Pancreas (tissue), 10 donors: ENCODE results near the gene RASSF4. TPM values are rescaled to one million over a fixed set of nuclear protein-coding genes. Genes with fewer than 3 reads are reported as not detected.

Source experiments
- ATAC-seq, 4 donors: fragments of 200-7000 bp; cut with Tn5 transposase; one replicate each; pipeline versions ENCODE4 v1.8.0 to v1.9.1; 2020; ENCODE audit warnings: mild to moderate bottlenecking in 4 of 4, moderate library complexity in 4 of 4
- DNase-seq, 6 donors: peaks; one replicate each; pipeline ENCODE4 v3.0.0-alpha.2; 2020
- FAIRE-seq: peaks from 2 replicates; lab custom pipeline; 2012; peaks lifted over from hg19 to GRCh38; lab: Jason Lieb, UNC
- H3K27ac ChIP-seq, 4 donors: fragments of 200-600 bp; sonication (generic); 1 replicate in 3 of 4; 2 replicates in 1 of 4; pipeline versions ENCODE4 v1.5.0 to v1.8.0; 2020
- H3K27me3 ChIP-seq, 4 donors: fragments of 200-600 bp; one replicate each; pipeline ENCODE4 v1.8.0; 2021
- H3K36me3 ChIP-seq, 3 donors: fragments of 200-600 bp; sonication (generic) in 1 of 3; one replicate each; pipeline versions ENCODE4 v1.5.0 to v1.8.0; 2020 to 2021
- H3K4me1 ChIP-seq, 3 donors: fragments of 200-600 bp; one replicate each; pipeline ENCODE4 v1.8.0; 2021
- H3K4me3 ChIP-seq, 4 donors: fragments of 200-600 bp; sonication (generic) in 2 of 4; one replicate each; pipeline versions ENCODE4 v1.5.0 to v1.8.0; 2020 to 2021
- H3K9me3 ChIP-seq, 4 donors: fragments of 200-600 bp; one replicate each; pipeline ENCODE4 v1.8.0; 2021
- WGBS, 2 donors: extraction: QIAGEN DNeasy Blood & Tissue Kit; methylation state at CpG; one replicate each; pipeline ENCODE4 v1.1.7; 2013; 5-methylcytosine and 5-hydroxymethylcytosine counted together
- intact Hi-C, 3 donors: fragments of 100-400 bp; cut with DNase I; formaldehyde crosslinking; loops; one replicate each; pipeline versions ENCODE4 v1.11.1 to v1.14.2; 2022
- polyA plus RNA-seq, 2 donors: library from polyadenylated mRNA; stranded (reverse); fragments of 200-250 nt; gene quantifications; one replicate each; pipeline ENCODE4 v1.2.3, GENCODE V29; 2013
- total RNA-seq, 6 donors: library from RNA; stranded (reverse); fragmentation: NEBNext Ultra II Directional in 4 of 6; extraction: Animal tissue kit (Norgen Biotek cat#: 25700) in 4 of 6; gene quantifications; one replicate each; pipeline versions ENCODE4 v1.2.1 to v1.2.4, GENCODE V29; 2021 to 2023
- TF ChIP-seq, protein P1 (sequence below), 4 donors: fragments of 200-600 bp; sonication (generic) in 3 of 4; IDR thresholded peaks; one replicate each; pipeline versions ENCODE4 v1.5.0 to v1.8.0; 2021; ENCODE audit warnings: antibody characterized with exemption in 4 of 4
- donor health status: healthy with polysubstance abuse.
- donor health status: DM: no; HTN: no; CAD: no; lungs with moderate emphysema.
- donor health status: DM: no; HTN: no; CAD: no.
- donor health status: control.
- donor health status: control.
- donor health status: Bipolar disorder and iron deficiency.
- donor health status: DM: yes; HTN: yes; CAD: no.
- donor health status: DM: no; HTN: no; CAD: no.
- donor health status: DM: no; HTN: no; CAD: no.
- donor health status: DM: yes; HTN: yes; CAD: no.

RASSF4 gene
- total and polyA plus RNA-seq, 8 donors: 13.9 to 100 (median 37.8) TPM

DNA sequence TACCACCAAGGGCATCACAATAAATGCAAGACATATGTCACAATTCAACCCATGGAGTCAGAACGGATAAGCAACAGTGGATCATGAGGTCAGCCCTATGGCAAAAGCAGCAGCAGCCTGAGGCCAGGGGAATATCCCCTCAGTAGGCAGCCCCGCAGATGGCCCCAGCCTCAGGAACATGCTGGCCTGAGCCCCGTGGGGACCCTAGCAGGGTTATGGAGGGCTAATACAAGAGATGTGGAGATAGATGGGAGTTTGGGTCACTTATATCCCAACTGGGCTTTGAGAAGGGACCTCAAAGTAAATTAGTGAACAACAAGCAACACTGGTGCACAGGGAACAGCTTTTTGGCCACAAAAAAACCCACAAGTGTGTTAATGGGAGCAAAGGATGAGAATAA, 39.4 kb upstream of the RASSF4 start:
- ATAC-seq (no peak), DNase-seq (no peak), FAIRE-seq (no peak)
- intact Hi-C loops: no loop called here
- Histone ChIP-seq H3K4me1 (no peaks in the 10 kb centered on the region), H3K27ac (no peak overlapping the region), H3K9me3 (no peaks in the 10 kb centered on the region), H3K27me3 (no peaks in the 10 kb centered on the region), H3K4me3 (no peak overlapping the region), H3K36me3 (no peaks in the 10 kb centered on the region)
- 83 to 88% methylated on average over 3 of the region's 3 CpGs for WGBS, 2 donors
- TF ChIP-seq, protein P1, sequence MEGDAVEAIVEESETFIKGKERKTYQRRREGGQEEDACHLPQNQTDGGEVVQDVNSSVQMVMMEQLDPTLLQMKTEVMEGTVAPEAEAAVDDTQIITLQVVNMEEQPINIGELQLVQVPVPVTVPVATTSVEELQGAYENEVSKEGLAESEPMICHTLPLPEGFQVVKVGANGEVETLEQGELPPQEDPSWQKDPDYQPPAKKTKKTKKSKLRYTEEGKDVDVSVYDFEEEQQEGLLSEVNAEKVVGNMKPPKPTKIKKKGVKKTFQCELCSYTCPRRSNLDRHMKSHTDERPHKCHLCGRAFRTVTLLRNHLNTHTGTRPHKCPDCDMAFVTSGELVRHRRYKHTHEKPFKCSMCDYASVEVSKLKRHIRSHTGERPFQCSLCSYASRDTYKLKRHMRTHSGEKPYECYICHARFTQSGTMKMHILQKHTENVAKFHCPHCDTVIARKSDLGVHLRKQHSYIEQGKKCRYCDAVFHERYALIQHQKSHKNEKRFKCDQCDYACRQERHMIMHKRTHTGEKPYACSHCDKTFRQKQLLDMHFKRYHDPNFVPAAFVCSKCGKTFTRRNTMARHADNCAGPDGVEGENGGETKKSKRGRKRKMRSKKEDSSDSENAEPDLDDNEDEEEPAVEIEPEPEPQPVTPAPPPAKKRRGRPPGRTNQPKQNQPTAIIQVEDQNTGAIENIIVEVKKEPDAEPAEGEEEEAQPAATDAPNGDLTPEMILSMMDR (IDR thresholded peaks at IDR 0.05): no peak

DNA sequence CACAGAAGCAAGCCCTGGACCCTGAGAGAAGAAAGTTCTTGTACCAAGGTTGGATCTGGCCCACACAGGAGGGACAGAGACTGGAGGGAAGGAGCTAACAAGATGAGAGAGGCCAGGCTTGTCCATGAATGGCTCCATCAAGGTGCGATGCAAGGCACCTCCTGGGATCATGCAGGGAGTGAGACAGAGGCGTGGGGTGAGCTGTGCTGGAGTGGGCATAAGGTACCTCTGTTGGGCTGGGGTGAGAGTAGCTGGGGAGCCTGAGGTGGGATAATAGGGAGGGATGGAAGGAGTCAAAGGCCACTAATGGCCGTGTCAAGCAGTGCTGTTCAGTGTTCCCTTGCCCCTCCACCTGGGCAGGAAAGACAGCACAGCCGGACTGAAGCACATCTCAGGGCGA, 38.5 kb upstream of the RASSF4 start:
- Histone ChIP-seq H3K4me3 (no peak overlapping the region), H3K27me3 (no peaks in the 10 kb centered on the region), H3K4me1 (no peaks in the 10 kb centered on the region), H3K36me3 (no peaks in the 10 kb centered on the region), H3K27ac (no peak overlapping the region), H3K9me3 (no peaks in the 10 kb centered on the region)
- no peak for ATAC-seq
- TF ChIP-seq, protein P1 (IDR thresholded peaks at IDR 0.05): no peak
- no peak for FAIRE-seq
- WGBS, 2 donors: 87 to 98% methylated on average over 5 of the region's 5 CpGs
- peak in 1 of 6 donors; percentile 7 for DNase-seq
- intact Hi-C loops: no loop called here

DNA sequence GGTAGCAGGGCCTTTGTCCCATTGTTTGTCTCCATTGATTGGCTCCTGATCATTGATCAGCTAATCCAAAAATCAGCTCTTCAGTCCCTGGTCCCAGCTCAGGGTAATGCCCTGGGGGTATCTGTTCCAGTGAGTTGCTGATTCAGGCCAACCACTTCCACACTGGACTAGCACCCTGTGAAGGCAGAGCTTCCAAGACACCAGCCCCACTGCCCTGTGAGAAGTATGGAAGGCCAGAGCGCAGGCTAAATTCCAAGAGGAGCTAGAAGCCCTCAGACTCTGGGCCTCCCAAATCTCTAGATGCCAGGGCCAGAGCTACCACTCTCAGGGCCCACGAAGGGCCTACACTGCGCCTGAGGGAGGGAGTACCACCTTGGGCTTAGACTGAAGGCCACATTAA, 38.1 kb upstream of the RASSF4 start:
- Histone ChIP-seq H3K4me1 (no peaks in the 10 kb centered on the region), H3K4me3 (no peak overlapping the region), H3K27me3 (no peaks in the 10 kb centered on the region), H3K9me3 (no peaks in the 10 kb centered on the region), H3K27ac (no peak overlapping the region), H3K36me3 (no peaks in the 10 kb centered on the region)
- WGBS, 2 donors: 92 to 97% methylated on average over 3 of the region's 3 CpGs
- FAIRE-seq (no peak), DNase-seq (no peak), ATAC-seq (no peak)
- intact Hi-C loops: no loop called here
- TF ChIP-seq, protein P1 (IDR thresholded peaks at IDR 0.05): no peak

GRCh38 chr10:44922021-44922420, 37.6 kb upstream of the RASSF4 start:
- 92 to 98% methylated on average over 5 of the region's 5 CpGs for WGBS, 2 donors
- no peak overlapping the region for H3K27ac ChIP-seq
- H3K4me3 ChIP-seq: no peak overlapping the region
- H3K36me3 ChIP-seq: no peaks in the 10 kb centered on the region
- TF ChIP-seq, protein P1 (IDR thresholded peaks at IDR 0.05): no peak
- H3K27me3 ChIP-seq: no peaks in the 10 kb centered on the region
- peak in 1 of 6 donors; percentile 12 for DNase-seq
- FAIRE-seq: no peak
- intact Hi-C loops: no loop called here
- no peaks in the 10 kb centered on the region for H3K9me3 ChIP-seq
- no peak for ATAC-seq
- no peaks in the 10 kb centered on the region for H3K4me1 ChIP-seq

GRCh38 chr10:44922796-44923545, 36.6 kb upstream of the RASSF4 start:
- ATAC-seq (peak in 2 of 4 donors; percentile 17 to 42), FAIRE-seq (no peak), DNase-seq (peak in 1 of 6 donors; percentile 12)
- Histone ChIP-seq H3K27me3 (no peaks in the 10 kb centered on the region), H3K36me3 (no peaks in the 10 kb centered on the region), H3K9me3 (no peaks in the 10 kb centered on the region), H3K4me3 (no peak overlapping the region), H3K27ac (no peak overlapping the region), H3K4me1 (peaks cover 0 to 5% (median 0%) of the 10 kb centered on the region in 3 donors)
- 71 to 75% methylated on average over 7 of the region's 7 CpGs for WGBS, 2 donors
- TF ChIP-seq, protein P1 (IDR thresholded peaks at IDR 0.05): no peak
- intact Hi-C loops: no loop called here
